Activated naive CD4-positive, alpha-beta T cell treated with anti-CD3 and anti-CD28 coated beads, Interleukin-2, amount 50 U/mL, for 24 hours (primary cell): ENCODE measurements around the gene ALKBH6.
"Not testable (repeated sequence)": the region's sequence is repeated elsewhere in the genome, so short reads cannot be mapped to it uniquely, and the experiment has no call there.

Experiments
- H3K27ac Mint-ChIP-seq: one replicate; pipeline ENCODE4 v1.8.0; 2021; ENCODE audit warnings: mild to moderate bottlenecking, mixed read lengths
- H3K27me3 Mint-ChIP-seq: one replicate; pipeline ENCODE4 v1.8.0; 2021; ENCODE audit warnings: mixed read lengths
- H3K36me3 Mint-ChIP-seq: one replicate; pipeline ENCODE4 v1.8.0; 2021; ENCODE audit warnings: mixed read lengths
- H3K4me1 Mint-ChIP-seq: one replicate; pipeline ENCODE4 v1.8.0; 2021; ENCODE audit warnings: mixed read lengths
- H3K4me3 Mint-ChIP-seq: one replicate; pipeline ENCODE4 v1.8.0; 2021; ENCODE audit warnings: mild to moderate bottlenecking, mixed read lengths
- H3K9me3 Mint-ChIP-seq: one replicate; pipeline ENCODE4 v1.8.0; 2021; ENCODE audit warnings: mixed read lengths

Gene ALKBH6

GRCh38 chr19:36041831-36042230 is 27.8 kb upstream of the ALKBH6 start:
- no peaks in the 10 kb centered on the region for H3K9me3 Mint-ChIP-seq
- H3K27me3 Mint-ChIP-seq, result no peaks in the 10 kb centered on the region
- no peak overlapping the region for H3K4me3 Mint-ChIP-seq
- H3K4me1 Mint-ChIP-seq, result peaks cover 11% of the 10 kb centered on the region
- no peak overlapping the region for H3K27ac Mint-ChIP-seq
- peaks cover 9% of the 10 kb centered on the region for H3K36me3 Mint-ChIP-seq

GRCh38 chr19:36041092-36041491 is 27.1 kb upstream of the ALKBH6 start:
- peaks cover 14% of the 10 kb centered on the region for H3K4me1 Mint-ChIP-seq
- not testable (repeated sequence) for H3K27me3 Mint-ChIP-seq, H3K9me3 Mint-ChIP-seq, H3K27ac Mint-ChIP-seq, H3K36me3 Mint-ChIP-seq, H3K4me3 Mint-ChIP-seq

- H3K4me1 Mint-ChIP-seq, result peaks cover 20% of the 10 kb centered on the region
- H3K36me3 Mint-ChIP-seq, result peaks cover 6% of the 10 kb centered on the region
- H3K27me3 Mint-ChIP-seq, result no peaks in the 10 kb centered on the region
- H3K9me3 Mint-ChIP-seq, result no peaks in the 10 kb centered on the region
- H3K27ac Mint-ChIP-seq, result no peak overlapping the region
- no peak overlapping the region for H3K4me3 Mint-ChIP-seq
Measured at GRCh38 chr19:36040495-36040894, 26.5 kb upstream of the ALKBH6 start.

GRCh38 chr19:36032251-36033104 is 18.5 kb upstream of the ALKBH6 start, which contains the start of gene CLIP3:
Gene CLIP3 (minus strand): TSS chr19:36032873. CDS start chr19:36032357, 516 bp downstream.
- peaks cover 2% of the 10 kb centered on the region for H3K27me3 Mint-ChIP-seq
- peak within 1 kb of the TSS; percentile 57 for H3K4me3 Mint-ChIP-seq
- peaks cover 34% of the 10 kb centered on the region for H3K4me1 Mint-ChIP-seq
- H3K9me3 Mint-ChIP-seq, result no peaks in the 10 kb centered on the region
- no peak within 1 kb of the TSS for H3K27ac Mint-ChIP-seq
- H3K36me3 Mint-ChIP-seq, result peaks cover 19% of the 10 kb centered on the region

GRCh38 chr19:36031308-36031707 is 17.3 kb upstream of the ALKBH6 start:
- Mint-ChIP-seq H3K27ac (no peak overlapping the region), H3K4me3 (no peak overlapping the region), H3K4me1 (peaks cover 25% of the 10 kb centered on the region), H3K9me3 (no peaks in the 10 kb centered on the region), H3K36me3 (peaks cover 19% of the 10 kb centered on the region), H3K27me3 (peaks cover 2% of the 10 kb centered on the region)

- Mint-ChIP-seq H3K27me3 (peaks cover 2% of the 10 kb centered on the region), H3K27ac (no peak overlapping the region)
Measured at GRCh38 chr19:36030264-36031148, 16.5 kb upstream of the ALKBH6 start.

GRCh38 chr19:36028313-36029041 is 14.5 kb upstream of the ALKBH6 start:
- Mint-ChIP-seq H3K27ac (no peak overlapping the region), H3K4me1 (peaks cover 3% of the 10 kb centered on the region), H3K9me3 (no peaks in the 10 kb centered on the region), H3K4me3 (no peak overlapping the region), H3K36me3 (peaks cover 12% of the 10 kb centered on the region), H3K27me3 (peaks cover 2% of the 10 kb centered on the region)

More at GRCh38 chr19:36030264-36031148, 16.5 kb upstream of the ALKBH6 start:
- H3K4me1 Mint-ChIP-seq, result peaks cover 19% of the 10 kb centered on the region
- no peak overlapping the region for H3K4me3 Mint-ChIP-seq
- peaks cover 17% of the 10 kb centered on the region for H3K36me3 Mint-ChIP-seq
- no peaks in the 10 kb centered on the region for H3K9me3 Mint-ChIP-seq

- peaks cover 16% of the 10 kb centered on the region for H3K36me3 Mint-ChIP-seq
- H3K9me3 Mint-ChIP-seq, result no peaks in the 10 kb centered on the region
- H3K27ac Mint-ChIP-seq, result no peak overlapping the region
- peaks cover 3% of the 10 kb centered on the region for H3K4me1 Mint-ChIP-seq
- H3K27me3 Mint-ChIP-seq, result peaks cover 2% of the 10 kb centered on the region
- no peak overlapping the region for H3K4me3 Mint-ChIP-seq
Measured at GRCh38 chr19:36027696-36028095, 13.7 kb upstream of the ALKBH6 start.

GRCh38 chr19:36026091-36026876 is 12.3 kb upstream of the ALKBH6 start:
- no peaks in the 10 kb centered on the region for H3K9me3 Mint-ChIP-seq
- H3K27me3 Mint-ChIP-seq, result no peaks in the 10 kb centered on the region
- peaks cover 14% of the 10 kb centered on the region for H3K36me3 Mint-ChIP-seq
- no peak overlapping the region for H3K27ac Mint-ChIP-seq
- H3K4me3 Mint-ChIP-seq, result no peak overlapping the region
- H3K4me1 Mint-ChIP-seq, result peaks cover 2% of the 10 kb centered on the region

- H3K27me3 Mint-ChIP-seq, result no peaks in the 10 kb centered on the region
- peaks cover 11% of the 10 kb centered on the region for H3K36me3 Mint-ChIP-seq
- no peak overlapping the region for H3K4me3 Mint-ChIP-seq
- H3K9me3 Mint-ChIP-seq, result no peaks in the 10 kb centered on the region
- no peaks in the 10 kb centered on the region for H3K4me1 Mint-ChIP-seq
- no peak overlapping the region for H3K27ac Mint-ChIP-seq
Measured at GRCh38 chr19:36025541-36025940, 11.5 kb upstream of the ALKBH6 start.

GRCh38 chr19:36023432-36023831 is 9.4 kb upstream of the ALKBH6 start:
- no peak overlapping the region for H3K27ac Mint-ChIP-seq
- H3K9me3 Mint-ChIP-seq, result no peaks in the 10 kb centered on the region
- H3K36me3 Mint-ChIP-seq, result peaks cover 8% of the 10 kb centered on the region
- no peaks in the 10 kb centered on the region for H3K27me3 Mint-ChIP-seq
- H3K4me1 Mint-ChIP-seq, result no peaks in the 10 kb centered on the region
- H3K4me3 Mint-ChIP-seq, result no peak overlapping the region

GRCh38 chr19:36019061-36019670 is 5.2 kb upstream of the ALKBH6 start:
- Mint-ChIP-seq H3K4me1 (peaks cover 17% of the 10 kb centered on the region), H3K4me3 (no peak overlapping the region), H3K9me3 (no peaks in the 10 kb centered on the region)

GRCh38 chr19:36013280-36014011 is 567 bp downstream of the ALKBH6 start:
- H3K27me3 Mint-ChIP-seq, result no peaks in the 10 kb centered on the region
- H3K4me1 Mint-ChIP-seq, result peaks cover 43% of the 10 kb centered on the region
- peak overlapping the region; percentile 96 for H3K4me3 Mint-ChIP-seq
- no peaks in the 10 kb centered on the region for H3K9me3 Mint-ChIP-seq
- H3K36me3 Mint-ChIP-seq, result no peaks in the 10 kb centered on the region
- peak overlapping the region; percentile 94 for H3K27ac Mint-ChIP-seq

More at GRCh38 chr19:36019061-36019670, 5.2 kb upstream of the ALKBH6 start:
- H3K36me3 Mint-ChIP-seq, result peaks cover 6% of the 10 kb centered on the region
- no peaks in the 10 kb centered on the region for H3K27me3 Mint-ChIP-seq
- H3K27ac Mint-ChIP-seq, result no peak overlapping the region

GRCh38 chr19:36010402-36010801 is 3.6 kb downstream of the ALKBH6 start:
- H3K36me3 Mint-ChIP-seq, result no peaks in the 10 kb centered on the region
- H3K4me3 Mint-ChIP-seq, result no peak overlapping the region
- H3K27me3 Mint-ChIP-seq, result no peaks in the 10 kb centered on the region
- no peak overlapping the region for H3K27ac Mint-ChIP-seq
- peaks cover 39% of the 10 kb centered on the region for H3K4me1 Mint-ChIP-seq
- no peaks in the 10 kb centered on the region for H3K9me3 Mint-ChIP-seq
